Measurements from ENCODE around the gene PCDHGA8.
"Not testable (repeated sequence)": the region's sequence is repeated elsewhere in the genome, so short reads cannot be mapped to it uniquely, and the experiment has no call there.

PCDHGA8 gene

DNA sequence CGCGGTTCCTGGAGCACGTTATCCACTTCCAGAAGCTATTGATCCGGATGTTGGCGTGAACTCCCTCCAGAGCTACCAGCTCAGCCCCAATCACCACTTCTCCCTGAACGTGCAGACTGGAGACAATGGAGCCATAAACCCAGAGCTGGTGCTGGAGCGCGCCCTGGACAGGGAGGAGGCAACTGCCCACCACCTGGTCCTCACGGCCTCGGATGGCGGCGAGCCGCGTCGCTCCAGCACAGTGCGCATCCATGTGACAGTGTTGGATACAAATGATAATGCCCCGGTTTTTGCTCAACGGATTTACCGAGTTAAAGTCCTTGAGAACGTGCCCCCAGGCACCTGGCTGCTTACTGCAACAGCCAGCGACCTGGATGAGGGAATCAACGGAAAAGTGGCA is 11.0 kb downstream of the PCDHGA8 start:
- DNase-seq, result no peak

DNA sequence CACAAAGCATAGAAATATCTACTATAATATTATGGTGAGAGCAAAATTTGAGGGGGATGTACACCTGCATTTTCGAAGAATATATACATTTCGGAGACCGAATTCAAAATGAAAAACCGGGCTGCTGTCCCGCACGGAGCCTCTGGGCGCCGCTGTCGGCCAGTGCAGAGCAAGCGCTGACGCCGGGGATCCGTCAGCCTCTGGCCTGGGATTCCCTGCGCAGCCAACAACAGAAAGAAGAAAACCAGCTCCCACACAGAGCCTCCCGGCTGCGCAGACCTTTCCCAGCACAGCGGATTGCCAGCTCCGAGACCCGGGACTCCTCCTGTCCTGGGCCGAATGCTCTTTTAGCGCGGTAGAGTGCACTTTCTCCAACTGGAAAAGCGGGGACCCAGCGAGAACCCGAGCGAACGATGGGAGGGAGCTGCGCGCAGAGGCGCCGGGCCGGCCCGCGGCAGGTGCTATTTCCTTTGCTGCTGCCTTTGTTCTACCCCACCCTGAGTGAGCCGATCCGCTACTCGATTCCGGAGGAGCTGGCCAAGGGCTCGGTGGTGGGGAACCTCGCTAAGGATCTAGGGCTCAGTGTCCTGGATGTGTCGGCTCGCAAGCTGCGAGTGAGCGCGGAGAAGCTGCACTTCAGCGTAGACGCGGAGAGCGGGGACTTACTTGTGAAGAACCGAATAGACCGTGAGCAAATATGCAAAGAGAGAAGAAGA is 15.5 kb downstream of the PCDHGA8 start, which contains the start of gene PCDHGB6:
PCDHGB6 (plus strand) TSS at position 232 of the 716 bp plus-strand sequence; CDS start at position 414, 182 bp downstream.
- DNase-seq, result peak; percentile 27 to 44

DNA sequence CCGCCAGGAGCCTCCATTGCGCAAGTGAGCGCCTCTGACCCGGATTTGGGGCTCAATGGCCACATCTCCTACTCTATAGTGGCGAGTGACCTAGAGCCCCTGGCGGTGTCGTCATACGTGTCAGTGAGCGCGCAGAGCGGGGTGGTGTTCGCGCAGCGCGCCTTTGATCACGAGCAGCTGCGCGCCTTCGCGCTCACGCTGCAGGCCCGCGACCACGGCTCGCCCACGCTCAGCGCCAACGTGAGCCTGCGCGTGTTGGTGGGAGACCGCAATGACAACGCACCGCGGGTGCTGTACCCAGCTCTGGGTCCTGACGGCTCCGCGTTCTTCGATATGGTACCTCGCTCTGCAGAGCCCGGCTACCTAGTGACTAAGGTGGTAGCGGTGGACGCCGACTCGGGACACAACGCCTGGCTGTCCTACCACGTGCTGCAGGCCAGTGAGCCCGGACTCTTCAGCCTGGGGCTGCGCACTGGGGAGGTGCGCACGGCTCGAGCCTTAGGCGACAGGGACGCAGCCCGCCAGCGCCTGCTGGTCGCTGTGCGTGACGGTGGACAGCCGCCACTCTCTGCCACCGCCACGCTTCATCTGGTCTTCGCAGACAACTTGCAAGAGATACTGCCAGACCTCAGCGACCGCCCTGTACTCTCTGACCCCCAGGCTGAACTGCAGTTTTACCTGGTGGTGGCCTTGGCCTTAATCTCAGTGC is 17.3 kb downstream of the PCDHGA8 start:
- no peak for DNase-seq

DNA sequence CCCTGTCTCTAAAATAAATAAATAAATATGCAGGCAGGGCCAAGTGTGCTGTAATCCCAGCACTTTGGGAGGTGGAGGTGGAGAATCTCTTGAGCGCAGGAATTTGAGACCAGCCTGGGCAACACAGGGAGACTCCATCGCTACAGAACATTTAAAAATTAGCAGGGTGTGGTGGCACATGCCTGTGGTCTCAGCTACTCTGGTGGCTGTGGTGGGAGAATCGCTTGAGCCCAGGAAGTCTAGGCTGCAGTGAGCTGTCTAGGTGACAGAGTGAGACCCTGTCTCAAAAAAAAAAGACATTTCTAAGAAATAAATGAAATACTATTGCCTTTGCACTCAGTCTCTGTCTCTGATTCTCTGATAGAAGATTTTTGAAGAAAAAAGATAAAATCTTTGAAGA is 19.1 kb downstream of the PCDHGA8 start:
- no peak for DNase-seq

DNA sequence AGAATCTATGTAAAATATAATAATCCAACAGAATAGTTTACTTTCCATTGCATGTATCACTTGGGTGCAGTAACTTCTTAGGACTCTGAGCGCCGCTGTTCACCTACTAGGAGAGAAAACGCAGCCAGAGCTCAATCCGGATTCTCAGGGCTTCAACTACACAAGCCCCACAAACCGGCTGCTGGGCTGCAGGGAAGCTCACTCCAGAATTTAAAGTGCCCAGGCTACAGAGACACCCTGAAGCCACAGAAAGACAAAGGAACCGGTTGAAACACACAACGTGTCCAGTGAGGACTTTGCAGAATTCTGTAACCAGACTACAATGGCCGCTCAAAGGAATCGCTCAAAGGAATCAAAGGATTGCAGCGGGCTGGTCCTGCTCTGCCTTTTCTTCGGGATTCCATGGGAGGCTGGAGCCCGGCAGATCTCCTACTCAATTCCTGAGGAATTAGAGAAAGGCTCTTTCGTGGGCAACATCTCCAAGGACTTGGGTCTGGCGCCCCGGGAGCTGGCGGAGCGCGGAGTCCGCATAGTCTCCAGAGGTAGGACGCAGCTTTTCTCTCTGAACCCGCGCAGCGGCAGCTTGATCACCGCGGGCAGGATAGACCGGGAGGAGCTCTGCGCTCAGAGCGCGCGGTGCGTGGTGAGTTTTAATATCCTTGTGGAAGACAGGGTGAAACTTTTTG is 20.6 kb downstream of the PCDHGA8 start, which contains the start of gene PCDHGA10:
PCDHGA10 (plus strand) TSS at position 134 of the 686 bp plus-strand sequence; CDS start at position 323, 189 bp downstream.
- DNase-seq, result peak; percentile 60 to 65

DNA sequence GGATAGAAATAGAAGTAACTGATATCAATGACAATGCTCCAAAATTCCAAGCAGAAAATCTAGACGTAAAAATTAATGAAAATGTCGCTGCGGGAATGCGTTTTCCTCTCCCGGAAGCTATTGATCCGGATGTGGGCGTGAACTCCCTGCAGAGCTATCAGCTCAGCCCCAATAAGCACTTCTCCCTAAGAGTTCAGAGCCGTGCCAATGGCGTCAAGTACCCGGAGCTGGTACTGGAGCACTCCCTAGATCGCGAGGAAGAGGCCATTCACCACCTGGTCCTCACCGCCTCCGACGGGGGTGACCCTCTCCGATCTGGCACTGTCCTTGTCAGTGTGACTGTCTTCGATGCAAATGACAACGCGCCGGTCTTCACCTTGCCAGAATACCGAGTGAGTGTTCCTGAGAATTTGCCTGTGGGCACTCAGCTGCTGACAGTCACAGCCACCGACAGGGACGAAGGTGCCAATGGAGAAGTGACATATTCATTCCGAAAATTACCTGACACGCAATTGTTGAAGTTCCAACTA is 21.2 kb downstream of the PCDHGA8 start:
- no peak for DNase-seq

DNA sequence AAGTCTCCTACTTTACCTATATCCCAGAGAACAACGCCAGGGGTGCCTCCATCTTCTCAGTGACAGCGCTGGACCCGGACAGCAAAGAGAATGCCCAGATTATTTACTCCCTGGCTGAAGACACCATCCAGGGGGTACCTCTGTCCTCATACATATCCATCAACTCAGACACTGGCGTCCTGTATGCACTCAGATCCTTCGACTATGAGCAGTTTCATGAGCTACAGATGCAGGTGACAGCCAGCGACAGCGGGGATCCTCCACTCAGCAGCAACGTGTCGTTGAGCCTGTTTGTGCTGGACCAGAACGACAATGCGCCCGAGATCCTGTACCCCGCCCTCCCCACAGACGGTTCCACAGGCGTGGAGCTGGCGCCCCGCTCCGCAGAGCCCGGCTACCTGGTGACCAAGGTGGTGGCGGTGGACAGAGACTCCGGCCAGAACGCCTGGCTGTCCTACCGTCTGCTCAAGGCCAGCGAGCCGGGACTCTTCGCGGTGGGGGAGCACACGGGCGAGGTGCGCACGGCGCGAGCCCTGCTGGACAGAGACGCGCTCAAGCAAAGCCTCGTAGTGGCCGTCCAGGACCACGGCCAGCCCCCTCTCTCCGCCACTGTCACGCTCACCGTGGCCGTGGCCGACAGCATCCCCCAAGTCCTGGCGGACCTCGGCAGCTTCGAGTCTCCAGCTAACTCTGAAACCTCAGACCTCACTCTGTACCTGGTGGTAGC is 22.3 kb downstream of the PCDHGA8 start:
- DNase-seq, result not testable (repeated sequence)

DNA sequence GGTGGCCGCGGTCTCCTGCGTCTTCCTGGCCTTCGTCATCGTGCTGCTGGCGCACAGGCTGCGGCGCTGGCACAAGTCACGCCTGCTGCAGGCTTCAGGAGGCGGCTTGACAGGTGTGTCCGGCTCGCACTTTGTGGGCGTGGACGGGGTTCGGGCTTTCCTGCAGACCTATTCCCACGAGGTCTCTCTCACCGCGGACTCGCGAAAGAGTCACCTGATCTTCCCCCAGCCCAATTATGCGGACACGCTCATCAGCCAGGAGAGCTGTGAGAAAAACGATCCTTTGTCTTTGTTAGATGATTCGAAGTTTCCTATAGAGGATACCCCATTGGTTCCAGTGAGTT is 22.8 kb downstream of the PCDHGA8 start:
- DNase-seq, result not testable (repeated sequence)

DNA sequence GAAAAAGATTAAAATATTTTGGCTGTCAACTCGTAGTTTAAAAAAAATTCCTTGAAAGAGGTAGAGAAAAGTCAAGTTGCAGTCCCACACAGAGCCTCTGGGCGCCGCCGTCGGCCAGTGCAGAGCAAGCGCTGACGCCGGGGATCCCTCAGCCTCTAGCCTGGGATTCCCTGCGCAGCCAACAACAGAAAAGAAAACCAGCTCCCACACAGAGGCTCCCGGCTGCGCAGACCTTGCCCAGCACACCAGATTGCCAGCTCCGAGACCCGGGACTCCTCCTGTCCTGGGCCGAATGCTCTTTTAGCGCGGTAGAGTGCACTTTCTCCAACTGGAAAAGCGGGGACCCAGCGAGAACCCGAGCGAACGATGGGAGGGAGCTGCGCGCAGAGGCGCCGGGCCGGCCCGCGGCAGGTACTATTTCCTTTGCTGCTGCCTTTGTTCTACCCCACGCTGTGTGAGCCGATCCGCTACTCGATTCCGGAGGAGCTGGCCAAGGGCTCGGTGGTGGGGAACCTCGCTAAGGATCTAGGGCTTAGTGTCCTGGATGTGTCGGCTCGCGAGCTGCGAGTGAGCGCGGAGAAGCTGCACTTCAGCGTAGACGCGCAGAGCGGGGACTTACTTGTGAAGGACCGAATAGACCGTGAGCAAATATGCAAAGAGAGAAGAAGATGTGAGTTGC is 25.2 kb downstream of the PCDHGA8 start, which contains the start of gene PCDHGB7:
PCDHGB7 (plus strand) TSS at position 184 of the 679 bp plus-strand sequence; CDS start at position 367, 183 bp downstream.
- DNase-seq, result peak; percentile 46 to 55

DNA sequence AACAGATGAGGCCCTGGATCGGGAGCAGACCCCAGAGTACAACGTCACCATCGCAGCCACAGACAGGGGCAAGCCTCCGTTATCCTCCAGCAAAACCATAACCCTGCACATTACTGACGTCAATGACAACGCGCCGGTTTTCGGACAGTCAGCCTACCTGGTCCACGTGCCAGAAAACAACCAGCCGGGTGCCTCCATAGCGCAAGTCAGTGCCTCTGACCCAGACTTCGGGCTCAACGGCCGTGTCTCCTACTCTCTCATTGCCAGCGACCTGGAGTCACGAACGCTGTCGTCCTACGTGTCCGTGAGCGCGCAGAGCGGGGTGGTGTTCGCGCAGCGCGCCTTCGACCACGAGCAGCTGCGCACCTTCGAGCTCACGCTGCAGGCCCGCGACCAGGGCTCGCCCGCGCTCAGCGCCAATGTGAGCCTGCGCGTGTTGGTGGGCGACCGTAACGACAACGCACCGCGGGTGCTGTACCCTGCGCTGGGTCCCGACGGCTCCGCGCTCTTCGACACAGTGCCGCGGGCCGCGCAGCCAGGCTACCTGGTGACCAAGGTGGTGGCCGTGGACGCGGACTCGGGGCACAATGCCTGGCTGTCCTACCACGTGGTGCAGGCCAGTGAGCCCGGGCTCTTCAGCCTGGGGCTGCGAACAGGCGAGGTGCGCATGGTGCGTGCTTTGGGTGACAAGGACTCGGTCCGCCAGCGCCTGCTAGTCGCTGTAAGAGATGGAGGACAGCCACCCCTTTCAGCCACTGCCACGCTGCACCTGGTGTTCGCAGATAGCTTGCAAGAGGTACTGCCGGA is 26.8 kb downstream of the PCDHGA8 start:
- DNase-seq, result no peak

DNA sequence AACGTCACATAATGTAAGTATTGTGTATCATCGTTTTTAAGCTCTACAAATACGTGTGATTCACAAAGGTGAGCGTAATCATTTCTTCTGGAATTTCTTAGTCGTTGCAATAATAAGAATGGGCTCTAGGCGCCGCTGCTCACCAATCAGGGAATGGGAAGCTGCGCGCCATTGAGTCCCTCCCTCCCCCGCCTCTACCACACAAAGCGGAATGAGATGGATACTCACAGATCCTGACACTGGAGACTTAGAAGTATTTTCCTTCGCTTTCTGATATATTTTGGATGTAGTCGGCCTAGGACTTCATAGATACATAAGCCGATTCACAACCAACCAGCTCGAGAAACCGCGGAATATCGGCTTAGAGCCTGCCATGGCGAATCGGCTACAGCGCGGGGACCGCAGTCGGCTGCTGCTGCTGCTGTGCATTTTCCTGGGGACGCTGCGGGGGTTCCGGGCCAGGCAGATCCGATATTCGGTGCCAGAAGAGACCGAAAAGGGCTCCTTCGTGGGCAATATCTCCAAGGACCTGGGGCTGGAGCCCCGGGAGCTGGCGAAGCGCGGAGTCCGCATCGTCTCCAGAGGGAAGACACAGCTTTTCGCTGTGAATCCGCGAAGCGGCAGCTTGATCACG is 28.5 kb downstream of the PCDHGA8 start, which contains the start of gene PCDHGA11:
PCDHGA11 (plus strand) TSS at position 197 of the 634 bp plus-strand sequence; CDS start at position 374, 177 bp downstream.
- DNase-seq, result peak; percentile 34 to 55

DNA sequence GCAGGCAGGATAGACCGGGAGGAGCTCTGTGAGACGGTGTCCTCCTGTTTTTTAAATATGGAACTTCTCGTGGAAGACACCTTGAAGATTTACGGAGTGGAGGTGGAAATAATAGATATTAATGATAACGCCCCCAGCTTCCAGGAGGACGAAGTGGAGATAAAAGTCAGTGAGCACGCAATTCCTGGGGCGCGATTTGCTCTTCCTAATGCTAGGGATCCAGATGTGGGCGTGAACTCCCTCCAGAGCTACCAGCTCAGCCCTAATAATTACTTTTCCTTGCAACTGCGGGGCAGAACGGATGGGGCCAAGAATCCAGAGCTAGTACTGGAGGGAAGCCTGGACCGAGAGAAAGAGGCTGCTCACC is 29.0 kb downstream of the PCDHGA8 start:
- DNase-seq, result no peak

DNA sequence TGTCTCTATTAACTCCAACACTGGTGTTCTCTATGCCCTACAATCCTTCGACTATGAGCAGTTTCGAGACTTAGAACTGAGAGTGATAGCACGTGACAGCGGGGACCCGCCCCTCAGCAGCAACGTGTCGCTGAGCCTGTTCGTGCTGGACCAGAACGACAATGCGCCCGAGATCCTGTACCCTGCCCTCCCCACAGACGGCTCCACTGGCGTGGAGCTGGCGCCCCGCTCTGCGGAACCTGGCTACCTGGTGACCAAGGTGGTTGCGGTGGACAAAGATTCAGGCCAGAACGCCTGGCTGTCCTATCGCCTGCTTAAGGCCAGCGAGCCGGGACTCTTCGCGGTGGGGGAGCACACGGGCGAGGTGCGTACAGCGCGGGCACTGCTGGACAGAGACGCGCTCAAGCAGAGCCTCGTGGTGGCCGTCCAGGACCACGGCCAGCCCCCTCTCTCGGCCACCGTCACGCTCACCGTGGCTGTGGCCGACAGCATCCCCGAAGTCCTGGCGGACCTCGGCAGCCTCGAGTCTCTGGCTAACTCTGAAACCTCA is 30.4 kb downstream of the PCDHGA8 start:
- DNase-seq, result no peak

DNA sequence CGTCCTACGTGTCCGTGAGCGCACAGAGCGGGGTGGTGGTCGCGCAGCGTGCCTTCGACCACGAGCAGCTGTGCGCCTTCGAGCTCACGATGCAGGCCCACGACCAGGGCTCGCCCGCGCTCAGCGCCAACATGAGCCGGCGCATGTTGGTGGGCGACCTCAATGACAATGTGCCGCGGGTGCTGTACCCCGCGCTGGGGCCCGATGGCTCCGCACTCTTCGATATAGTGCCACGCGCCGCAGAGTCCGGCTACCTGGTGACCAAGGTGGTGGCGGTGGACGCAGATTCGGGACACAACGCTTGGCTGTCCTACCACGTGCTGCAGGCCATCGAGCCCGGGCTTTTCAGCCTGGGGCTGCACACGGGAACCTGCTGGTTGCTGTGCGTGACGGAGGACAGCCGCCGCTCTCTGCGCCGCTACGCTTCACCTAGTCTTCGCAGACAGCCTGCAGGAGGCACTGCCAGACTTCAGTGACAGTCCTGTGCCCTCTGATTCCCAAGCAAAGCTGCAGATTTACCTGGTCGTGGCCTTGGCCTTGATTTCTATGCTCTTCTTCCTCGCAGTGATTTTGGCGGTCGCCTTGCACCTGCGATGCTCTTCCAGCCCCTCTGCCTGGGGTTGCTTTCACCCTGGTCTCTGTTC is 35.5 kb downstream of the PCDHGA8 start:
- no peak for DNase-seq

DNA sequence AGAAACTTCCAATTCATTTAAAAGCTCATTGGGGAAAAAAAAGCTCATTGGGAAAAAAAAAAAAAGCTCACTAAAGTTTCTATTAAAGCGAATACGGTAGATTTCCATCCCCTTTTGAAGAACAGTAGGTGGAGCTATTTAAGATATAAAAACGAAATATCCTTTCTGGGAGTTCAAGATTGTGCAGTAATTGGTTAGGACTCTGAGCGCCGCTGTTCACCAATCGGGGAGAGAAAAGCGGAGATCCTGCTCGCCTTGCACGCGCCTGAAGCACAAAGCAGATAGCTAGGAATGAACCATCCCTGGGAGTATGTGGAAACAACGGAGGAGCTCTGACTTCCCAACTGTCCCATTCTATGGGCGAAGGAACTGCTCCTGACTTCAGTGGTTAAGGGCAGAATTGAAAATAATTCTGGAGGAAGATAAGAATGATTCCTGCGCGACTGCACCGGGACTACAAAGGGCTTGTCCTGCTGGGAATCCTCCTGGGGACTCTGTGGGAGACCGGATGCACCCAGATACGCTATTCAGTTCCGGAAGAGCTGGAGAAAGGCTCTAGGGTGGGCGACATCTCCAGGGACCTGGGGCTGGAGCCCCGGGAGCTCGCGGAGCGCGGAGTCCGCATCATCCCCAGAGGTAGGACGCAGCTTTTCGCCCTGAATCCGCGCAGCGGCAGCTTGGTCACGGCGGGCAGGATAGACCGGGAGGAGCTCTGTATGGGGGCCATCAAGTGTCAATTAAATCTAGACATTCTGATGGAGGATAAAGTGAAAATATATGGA is 38.1 kb downstream of the PCDHGA8 start, which contains the start of gene PCDHGA12:
PCDHGA12 (plus strand) TSS at position 176 of the 782 bp plus-strand sequence; CDS start at position 429, 253 bp downstream.
- DNase-seq, result peak; percentile 27 to 42

DNA sequence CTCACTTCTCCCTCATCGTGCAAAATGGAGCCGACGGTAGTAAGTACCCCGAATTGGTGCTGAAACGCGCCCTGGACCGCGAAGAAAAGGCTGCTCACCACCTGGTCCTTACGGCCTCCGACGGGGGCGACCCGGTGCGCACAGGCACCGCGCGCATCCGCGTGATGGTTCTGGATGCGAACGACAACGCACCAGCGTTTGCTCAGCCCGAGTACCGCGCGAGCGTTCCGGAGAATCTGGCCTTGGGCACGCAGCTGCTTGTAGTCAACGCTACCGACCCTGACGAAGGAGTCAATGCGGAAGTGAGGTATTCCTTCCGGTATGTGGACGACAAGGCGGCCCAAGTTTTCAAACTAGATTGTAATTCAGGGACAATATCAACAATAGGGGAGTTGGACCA is 38.9 kb downstream of the PCDHGA8 start:
- DNase-seq, result no peak

DNA sequence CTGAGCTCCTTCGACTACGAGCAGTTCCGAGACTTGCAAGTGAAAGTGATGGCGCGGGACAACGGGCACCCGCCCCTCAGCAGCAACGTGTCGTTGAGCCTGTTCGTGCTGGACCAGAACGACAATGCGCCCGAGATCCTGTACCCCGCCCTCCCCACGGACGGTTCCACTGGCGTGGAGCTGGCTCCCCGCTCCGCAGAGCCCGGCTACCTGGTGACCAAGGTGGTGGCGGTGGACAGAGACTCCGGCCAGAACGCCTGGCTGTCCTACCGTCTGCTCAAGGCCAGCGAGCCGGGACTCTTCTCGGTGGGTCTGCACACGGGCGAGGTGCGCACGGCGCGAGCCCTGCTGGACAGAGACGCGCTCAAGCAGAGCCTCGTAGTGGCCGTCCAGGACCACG is 39.9 kb downstream of the PCDHGA8 start:
- not testable (repeated sequence) for DNase-seq

DNA sequence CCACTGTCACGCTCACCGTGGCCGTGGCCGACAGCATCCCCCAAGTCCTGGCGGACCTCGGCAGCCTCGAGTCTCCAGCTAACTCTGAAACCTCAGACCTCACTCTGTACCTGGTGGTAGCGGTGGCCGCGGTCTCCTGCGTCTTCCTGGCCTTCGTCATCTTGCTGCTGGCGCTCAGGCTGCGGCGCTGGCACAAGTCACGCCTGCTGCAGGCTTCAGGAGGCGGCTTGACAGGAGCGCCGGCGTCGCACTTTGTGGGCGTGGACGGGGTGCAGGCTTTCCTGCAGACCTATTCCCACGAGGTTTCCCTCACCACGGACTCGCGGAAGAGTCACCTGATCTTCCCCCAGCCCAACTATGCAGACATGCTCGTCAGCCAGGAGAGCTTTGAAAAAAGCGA is 40.3 kb downstream of the PCDHGA8 start:
- not testable (repeated sequence) for DNase-seq

DNA sequence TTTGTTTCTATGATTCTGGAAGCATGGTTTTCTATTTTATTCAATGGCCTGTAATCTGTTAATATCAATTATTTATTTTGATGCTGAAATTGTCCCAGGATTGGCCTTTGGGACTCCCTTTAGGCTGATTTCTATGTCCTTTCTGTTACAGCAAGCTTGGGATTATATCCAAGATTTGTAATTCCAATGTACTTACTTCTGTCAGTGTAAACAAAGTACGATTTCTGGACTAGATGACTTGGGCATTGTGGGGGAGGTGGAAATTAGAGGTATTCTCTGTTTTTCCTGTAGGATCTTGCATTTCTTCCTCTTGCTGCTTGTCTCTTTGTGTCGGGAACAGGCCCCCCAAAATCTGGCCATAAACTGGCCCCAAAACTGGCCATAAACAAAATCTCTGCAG is 41.6 kb downstream of the PCDHGA8 start:
- no peak for DNase-seq

Measured in CD4-positive, alpha-beta T cell treated with Interleukin-4 for 1 hour (primary cell).